Ovary (tissue), 10 donors: ENCODE measurements around the gene UMAD1. TPM values are rescaled to one million over a fixed set of nuclear protein-coding genes. Genes with fewer than 3 reads are reported as not detected.

Source experiments
- DNase-seq, 5 donors: peaks; one replicate each; pipeline ENCODE4 v3.0.0-alpha.2; 2019 to 2020
- H3K27ac ChIP-seq, 2 donors: fragments of 200-600 bp; one replicate each; pipeline versions ENCODE4 v1.5.1 to v1.8.0; 2019 to 2022
- H3K27me3 ChIP-seq: fragments of 200-600 bp; one replicate; pipeline ENCODE4 v1.8.0; 2022
- H3K36me3 ChIP-seq: fragments of 200-600 bp; sonication (generic); one replicate; pipeline ENCODE4 v1.5.1; 2019
- H3K4me1 ChIP-seq: one replicate; pipeline ENCODE4 v1.8.1; 2013; ENCODE audit warnings: mild to moderate bottlenecking, moderate library complexity; ENCODE audit not compliant: insufficient read depth
- H3K4me3 ChIP-seq: fragments of 200-600 bp; sonication (generic); one replicate; pipeline ENCODE4 v1.5.1; 2017
- H3K9me3 ChIP-seq, 2 donors: fragments of 200-600 bp in 1 of 2; sonication (generic) in 1 of 2; one replicate each; pipeline versions ENCODE4 v1.5.1 to v1.8.1; 2013 to 2019; ENCODE audit warnings: mild to moderate bottlenecking in 1 of 2, moderate library complexity in 1 of 2
- EP300 ChIP-seq: sonication (generic); formaldehyde crosslinking; IDR thresholded peaks from one replicate; pipeline ENCODE4 v1.6.1; 2017; ENCODE audit warnings: antibody characterized with exemption
- POLR2A ChIP-seq: fragments of 450-650 bp; IDR thresholded peaks from one replicate; pipeline ENCODE4 v1.6.1; 2017; ENCODE audit warnings: antibody characterized with exemption, mild to moderate bottlenecking, moderate library complexity
- WGBS, 3 donors: extraction: QIAGEN DNeasy Blood & Tissue Kit in 1 of 3; methylation state at CpG; one replicate each; pipeline versions ENCODE4 v1.1.5 to v1.1.7; 2013 to 2017; 5-methylcytosine and 5-hydroxymethylcytosine counted together
- intact Hi-C, 4 donors: fragments of 100-400 bp; cut with DNase I; formaldehyde crosslinking; loops; one replicate each; pipeline versions ENCODE4 v1.11.0 to v1.15.1; 2022 to 2023
- long read RNA-seq, 3 donors: library from polyadenylated mRNA in 2 of 3; unstranded in 2 of 3; transcript quantifications; one replicate each; pipeline ENCODE4 v2.0.0 and lab custom pipeline, GENCODE V29; 2021 to 2026
- polyA plus RNA-seq, 2 donors: library from polyadenylated mRNA; stranded (reverse); fragments of 200-250 nt in 1 of 2; fragments of 350-450 nt in 1 of 2; fragmentation: Illumina TruSeq in 1 of 2; extraction: RNeasy Lipid Tissue Mini Kit (QIAGEN cat#74804) in 1 of 2; gene quantifications; one replicate each; pipeline ENCODE4 v1.2.3, GENCODE V29; 2013 to 2014
- total RNA-seq, 7 donors: library from RNA; depleted of rRNA in 2 of 7; stranded (reverse); fragments of >200 nt in 2 of 7; fragmentation: NEBNext Ultra II Directional in 3 of 7; extraction: Animal tissue kit (Norgen Biotek cat#: 25700) in 3 of 7; gene quantifications; one replicate each; pipeline versions ENCODE4 v1.1.0 to v1.2.4, GENCODE V29; 2016 to 2023
- TF ChIP-seq, protein P1 (sequence below), 3 donors: fragments of 450-650 bp in 2 of 3; fragments of 200-600 bp in 1 of 3; IDR thresholded peaks; one replicate each; pipeline versions ENCODE4 v1.5.1 to v1.8.0; 2016 to 2022; ENCODE audit warnings: antibody characterized with exemption in 3 of 3, mild to moderate bottlenecking in 1 of 3
- donor health status: DM: no; HTN: no; CAD: no; lungs with moderate emphysema.
- donor health status: DM: no; HTN: no; CAD: no.
- donor health status: Bipolar disorder and iron deficiency.
- donor health status: DM: yes; HTN: yes; CAD: no.
- donor health status: DM: no; HTN: no; CAD: no.
- donor health status: DM: yes; HTN: yes; CAD: no.

The UMAD1 gene
- total RNA-seq (10 to 100 TPM; 10.4 to 19.1 (median 16.2) TPM), polyA plus RNA-seq (10 to 100 TPM; 12.6 to 16.6 TPM)
- long read RNA-seq, donor 1, transcript UMAD1-206 (4 exons, 2,157 nt): major isoform, 13 of 56 reads
- long read RNA-seq, donor 1, partial matches to known transcripts: 7 of 56 reads
- long read RNA-seq, donor 1, other reads (novel, unspliced or antisense): 36 of 56 reads
- long read RNA-seq, donor 2: 0 reads
- long read RNA-seq, donor 3, partial matches to known transcripts: 2 of 37 reads
- long read RNA-seq, donor 3, other reads (novel, unspliced or antisense): 34 of 37 reads

DNA sequence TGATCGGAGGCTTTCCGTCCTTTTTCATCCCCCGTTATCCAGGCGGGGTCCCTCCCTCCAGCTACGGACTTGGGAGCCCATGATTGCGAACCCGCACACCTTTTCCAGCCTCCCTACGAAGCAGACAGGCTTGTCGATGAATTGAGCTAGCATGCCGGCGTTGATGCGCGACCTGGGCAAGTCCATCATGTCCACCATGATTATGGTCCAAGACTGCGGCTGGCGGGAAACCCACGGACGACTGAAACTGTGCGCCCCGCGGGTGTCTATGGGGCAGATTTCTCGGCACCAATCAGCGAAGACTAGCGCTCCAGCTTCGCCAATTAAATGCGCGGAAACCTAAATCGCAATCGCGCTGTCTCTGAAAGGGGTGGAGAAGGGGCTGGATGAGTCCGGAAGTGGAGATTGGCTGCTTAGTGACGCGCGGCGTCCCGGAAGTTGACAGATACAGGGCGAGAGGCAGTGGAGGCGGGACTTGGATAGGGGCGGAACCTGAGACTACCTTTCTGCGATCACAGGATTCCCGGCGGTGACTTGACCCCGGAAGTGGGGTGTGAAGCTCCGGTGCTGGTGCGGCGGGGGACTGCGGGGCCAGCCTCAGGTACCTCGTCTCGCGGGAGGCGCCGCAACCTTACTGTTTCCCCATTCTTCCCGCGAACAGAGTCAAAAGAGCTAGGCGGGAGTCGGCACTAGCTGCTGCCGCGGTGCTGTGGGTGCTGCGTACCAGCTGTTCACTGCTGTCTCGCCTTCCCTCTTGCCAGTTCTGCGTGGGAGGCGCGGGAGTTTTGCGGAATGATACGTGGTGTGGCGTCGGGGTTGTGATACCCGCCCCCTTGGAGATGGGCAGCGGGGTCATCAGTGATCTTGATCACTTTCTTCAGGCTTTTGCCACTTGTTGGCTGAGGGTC, at the start of gene UMAD1:
Gene UMAD1 (plus strand): TSS at position 532 of the 908 bp plus-strand sequence. CDS start 32,620 bp downstream, outside the sequence.
- H3K9me3 ChIP-seq: no peaks in the 10 kb centered on the region
- no peaks in the 10 kb centered on the region for H3K36me3 ChIP-seq
- peak; percentile 96 to 98 (median 98) for DNase-seq
- intact Hi-C loops: no loop called here
- TF ChIP-seq, protein P1, sequence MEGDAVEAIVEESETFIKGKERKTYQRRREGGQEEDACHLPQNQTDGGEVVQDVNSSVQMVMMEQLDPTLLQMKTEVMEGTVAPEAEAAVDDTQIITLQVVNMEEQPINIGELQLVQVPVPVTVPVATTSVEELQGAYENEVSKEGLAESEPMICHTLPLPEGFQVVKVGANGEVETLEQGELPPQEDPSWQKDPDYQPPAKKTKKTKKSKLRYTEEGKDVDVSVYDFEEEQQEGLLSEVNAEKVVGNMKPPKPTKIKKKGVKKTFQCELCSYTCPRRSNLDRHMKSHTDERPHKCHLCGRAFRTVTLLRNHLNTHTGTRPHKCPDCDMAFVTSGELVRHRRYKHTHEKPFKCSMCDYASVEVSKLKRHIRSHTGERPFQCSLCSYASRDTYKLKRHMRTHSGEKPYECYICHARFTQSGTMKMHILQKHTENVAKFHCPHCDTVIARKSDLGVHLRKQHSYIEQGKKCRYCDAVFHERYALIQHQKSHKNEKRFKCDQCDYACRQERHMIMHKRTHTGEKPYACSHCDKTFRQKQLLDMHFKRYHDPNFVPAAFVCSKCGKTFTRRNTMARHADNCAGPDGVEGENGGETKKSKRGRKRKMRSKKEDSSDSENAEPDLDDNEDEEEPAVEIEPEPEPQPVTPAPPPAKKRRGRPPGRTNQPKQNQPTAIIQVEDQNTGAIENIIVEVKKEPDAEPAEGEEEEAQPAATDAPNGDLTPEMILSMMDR (IDR thresholded peaks at IDR 0.05): peak in 1 of 3 donors; percentile 8
- TF ChIP-seq POLR2A (peak; percentile 81), EP300 (no peak)
- H3K27ac ChIP-seq: peak within 1 kb of the TSS; percentile 38 to 76
- H3K4me1 ChIP-seq: peaks cover 2% of the 10 kb centered on the region
- no peaks in the 10 kb centered on the region for H3K27me3 ChIP-seq
- peak within 1 kb of the TSS; percentile 81 for H3K4me3 ChIP-seq
- 0% methylated on average over 67 to 68 of the region's 68 CpGs for whole genome bisulfite sequencing, 3 donors

DNA sequence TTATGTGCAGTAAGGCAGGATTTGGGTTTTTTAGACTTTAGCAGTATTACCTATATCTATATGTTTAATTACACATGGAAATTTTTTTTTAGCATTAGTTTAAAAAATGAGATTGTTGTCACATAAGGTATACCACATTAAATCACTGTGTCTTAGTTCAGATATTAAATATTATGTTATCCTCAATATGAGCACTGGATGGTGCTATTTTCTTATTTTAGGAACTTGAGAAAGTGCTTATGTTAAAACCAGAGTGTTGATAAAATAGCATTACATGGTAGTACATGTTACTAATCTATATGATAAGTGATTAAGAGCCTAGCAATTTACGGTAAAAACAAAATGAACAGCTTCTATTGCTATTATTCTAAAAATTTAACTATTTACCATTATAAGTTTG, 45.1 kb upstream of the UMAD1 start:
- Histone ChIP-seq H3K36me3 (peaks cover 4% of the 10 kb centered on the region), H3K9me3 (no peaks in the 10 kb centered on the region), H3K4me1 (no peaks in the 10 kb centered on the region), H3K27me3 (peaks cover 2% of the 10 kb centered on the region), H3K27ac (no peak overlapping the region), H3K4me3 (no peak overlapping the region)
- intact Hi-C loops: loop anchor here in 1 of 4 donors (10.0 kb wide), 1 partner anchor 619 kb away; no protein-coding TSS in a partner anchor
- DNase-seq: no peak
- TF ChIP-seq, protein P1 (IDR thresholded peaks at IDR 0.05): peak in 1 of 3 donors; percentile 14
- TF ChIP-seq POLR2A: no peak
- WGBS, 3 donors: 36 to 55% (median 53%) methylated on average over 1 of the region's 1 CpG

DNA sequence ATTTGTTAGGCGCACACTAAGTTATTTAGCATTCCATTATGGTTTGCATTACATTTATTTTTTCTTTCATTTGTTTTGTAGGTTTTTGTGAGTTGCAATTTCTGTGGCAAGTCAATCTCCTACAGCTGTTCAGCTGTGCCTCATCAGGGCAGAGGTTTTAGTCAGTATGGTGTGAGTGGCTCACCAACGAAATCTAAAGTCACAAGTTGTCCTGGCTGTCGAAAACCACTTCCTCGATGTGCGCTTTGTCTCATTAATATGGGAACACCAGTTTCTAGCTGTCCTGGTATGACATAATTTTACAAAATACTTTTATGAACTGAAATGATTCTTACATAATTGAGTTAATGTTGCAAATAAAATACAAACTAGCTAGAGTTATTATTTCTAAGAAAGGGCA, 44.4 kb upstream of the UMAD1 start:
- Histone ChIP-seq H3K27ac (no peak overlapping the region), H3K4me1 (no peaks in the 10 kb centered on the region), H3K9me3 (no peaks in the 10 kb centered on the region), H3K4me3 (no peak overlapping the region), H3K36me3 (peaks cover 4% of the 10 kb centered on the region), H3K27me3 (peaks cover 2% of the 10 kb centered on the region)
- WGBS, 3 donors: 89 to 93% (median 92%) methylated on average over 5 of the region's 5 CpGs
- DNase-seq: no peak
- no peak for TF ChIP-seq EP300
- TF ChIP-seq, protein P1 (IDR thresholded peaks at IDR 0.05): no peak
- no peak for TF ChIP-seq POLR2A
- intact Hi-C loops: loop anchor here in 1 of 4 donors (10.0 kb wide), 1 partner anchor 619 kb away; no protein-coding TSS in a partner anchor

DNA sequence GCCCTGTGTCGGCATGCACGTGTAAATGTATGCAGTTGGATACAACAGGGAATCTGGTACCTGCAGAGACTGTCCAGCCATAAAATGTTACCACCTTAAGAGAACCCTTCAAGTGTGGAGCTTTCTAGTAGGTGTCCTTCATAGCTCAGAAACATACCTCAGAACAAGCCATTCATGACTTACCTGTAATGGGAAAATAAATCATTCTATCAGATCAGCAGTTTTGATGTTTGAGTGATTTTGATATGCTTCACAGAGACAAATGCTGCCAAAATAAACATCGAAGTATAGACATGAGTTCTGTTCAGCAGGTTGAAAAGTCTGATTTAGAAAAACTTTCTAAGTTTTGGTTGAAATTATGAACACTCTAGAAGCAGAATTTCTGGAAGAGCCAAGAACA, 33.5 kb upstream of the UMAD1 start:
- intact Hi-C loops: no loop called here
- Histone ChIP-seq H3K4me1 (no peaks in the 10 kb centered on the region), H3K27me3 (no peaks in the 10 kb centered on the region), H3K9me3 (no peaks in the 10 kb centered on the region), H3K27ac (no peak overlapping the region), H3K36me3 (no peaks in the 10 kb centered on the region), H3K4me3 (no peak overlapping the region)
- DNase-seq: no peak
- TF ChIP-seq EP300: no peak
- TF ChIP-seq POLR2A: no peak
- TF ChIP-seq, protein P1 (IDR thresholded peaks at IDR 0.05): no peak
- 57 to 61% (median 59%) methylated on average over 3 of the region's 3 CpGs for WGBS, 3 donors
